Tongue (tissue), 2 donors: ENCODE results near the gene TMEM9. TPM values are rescaled to one million over a fixed set of nuclear protein-coding genes. Genes with fewer than 3 reads are reported as not detected.

Experiments
- DNase-seq: peaks from one replicate; pipeline ENCODE4 v3.0.0-alpha.2; 2015
- total RNA-seq: library from RNA; depleted of rRNA; stranded (reverse); fragments of >200 nt; gene quantifications from one replicate; pipeline ENCODE4 v1.2.3, GENCODE V29; 2014

The TMEM9 gene
- total RNA-seq: 67.7 TPM

- peak; percentile 99 for DNase-seq
These were observed at the start of gene TMEM9 for GRCh38 chr1:201154389-201155165. Gene TMEM9, minus strand, starts transcription at chr1:201154474. Its CDS starts 551 bp downstream, at chr1:201153923.

- no peak for DNase-seq
These were observed 44.3 kb upstream of the TMEM9 start for GRCh38 chr1:201198598-201198997.

GRCh38 chr1:201194046-201194445 lies 39.8 kb upstream of the TMEM9 start:
- DNase-seq: no peak

DNA sequence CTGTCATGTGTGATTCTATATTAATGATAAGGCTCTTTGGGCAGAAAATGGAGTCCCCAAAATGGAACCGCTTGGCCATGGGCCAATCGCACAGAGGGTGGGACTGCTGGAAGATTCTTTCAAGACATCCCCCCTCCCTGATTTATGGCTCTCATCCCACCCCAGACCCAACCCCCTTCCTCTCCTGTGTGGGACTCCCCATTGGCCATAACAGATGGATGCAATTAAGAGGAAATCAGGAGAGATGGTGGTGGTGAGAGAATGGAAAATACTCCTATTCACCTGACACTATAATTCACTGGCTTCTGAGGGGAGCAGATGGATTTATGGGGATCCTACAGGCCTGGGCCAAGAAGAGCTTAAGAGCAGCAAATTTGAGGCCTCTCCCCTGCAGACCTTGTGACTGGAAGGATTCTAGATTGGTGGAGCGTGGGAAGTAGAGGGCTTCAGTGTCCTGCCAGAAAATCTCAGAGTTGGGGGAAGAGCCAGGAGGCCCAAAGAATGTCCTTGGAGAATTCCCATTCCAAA lies 38.1 kb upstream of the TMEM9 start:
- peak; percentile 70 for DNase-seq

- DNase-seq: no peak
These were observed 37.5 kb upstream of the TMEM9 start for GRCh38 chr1:201191653-201192260.

GRCh38 chr1:201190624-201191051 lies 36.4 kb upstream of the TMEM9 start, which contains the start of gene IGFN1:
Gene IGFN1, plus strand, starts transcription at chr1:201190824. Its CDS starts 2,470 bp downstream, at chr1:201193294.
- peak; percentile 49 for DNase-seq

- DNase-seq: no peak
These were observed 35.7 kb upstream of the TMEM9 start for GRCh38 chr1:201190005-201190404.

- DNase-seq: no peak
These were observed 34.8 kb upstream of the TMEM9 start for GRCh38 chr1:201189085-201189484.

DNA sequence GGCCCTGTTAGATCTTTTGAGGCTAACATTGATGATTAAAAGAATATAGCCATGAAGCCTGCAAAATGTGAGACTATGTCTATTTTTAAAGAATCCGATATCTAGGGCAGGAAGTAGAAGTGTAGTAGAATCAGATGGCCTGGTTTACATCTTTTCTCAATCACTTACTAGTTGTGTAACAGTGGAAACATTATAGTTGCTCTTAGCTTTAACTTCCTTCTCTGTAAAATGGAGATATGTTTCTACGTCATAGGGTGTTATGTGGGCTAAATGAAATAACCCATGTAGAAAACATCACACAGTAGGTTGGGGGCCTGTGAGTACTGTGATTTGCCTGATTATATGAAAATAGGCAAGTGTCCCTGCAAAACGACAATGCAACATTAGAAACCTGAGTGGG lies 31.9 kb upstream of the TMEM9 start:
- no peak for DNase-seq

DNA sequence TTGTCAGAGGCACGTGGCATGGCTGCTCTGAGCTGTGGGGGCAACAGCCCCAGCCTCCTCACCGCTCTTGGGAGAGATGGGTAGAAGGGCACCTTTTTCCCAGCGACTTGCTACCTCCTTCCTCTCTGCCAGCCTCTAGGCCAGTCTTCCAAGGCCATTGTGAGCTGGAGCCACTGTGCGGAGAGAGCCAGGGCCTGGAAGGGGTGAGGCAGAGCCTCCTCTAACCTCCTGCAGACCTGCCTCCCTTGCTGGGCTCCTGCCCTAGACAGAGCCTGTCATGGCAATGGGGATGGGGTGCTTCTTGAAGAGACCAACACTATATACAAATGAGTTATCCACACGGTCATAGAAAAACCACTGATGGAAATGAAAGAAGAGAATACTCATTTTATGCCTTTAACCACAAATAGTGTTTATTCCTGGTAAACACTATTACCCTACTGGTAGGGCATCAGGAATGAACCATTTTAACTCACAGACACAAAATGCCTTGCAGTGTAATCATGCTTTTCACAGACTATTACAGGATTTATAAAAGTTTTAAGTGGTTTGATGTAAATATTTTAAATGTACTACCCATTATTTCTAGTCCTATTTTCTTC lies 31.4 kb upstream of the TMEM9 start:
- no peak for DNase-seq

DNA sequence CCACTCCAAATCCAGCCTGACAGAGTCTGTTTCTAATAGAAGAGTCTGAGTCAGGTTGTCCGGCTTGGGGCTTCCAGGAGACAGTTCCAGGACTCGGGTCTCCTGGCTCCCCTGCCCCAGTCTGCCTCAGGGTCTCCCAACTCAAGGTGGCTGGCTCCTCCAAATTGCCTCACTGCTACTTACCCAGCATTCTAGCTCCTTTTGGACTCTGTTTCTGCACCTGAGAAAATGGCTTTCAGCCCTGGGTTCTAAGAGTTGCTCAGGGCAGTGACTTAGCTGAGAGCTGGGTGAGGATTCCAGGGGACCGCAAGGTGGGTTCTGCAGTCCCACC lies 30.8 kb upstream of the TMEM9 start:
- no peak for DNase-seq

DNA sequence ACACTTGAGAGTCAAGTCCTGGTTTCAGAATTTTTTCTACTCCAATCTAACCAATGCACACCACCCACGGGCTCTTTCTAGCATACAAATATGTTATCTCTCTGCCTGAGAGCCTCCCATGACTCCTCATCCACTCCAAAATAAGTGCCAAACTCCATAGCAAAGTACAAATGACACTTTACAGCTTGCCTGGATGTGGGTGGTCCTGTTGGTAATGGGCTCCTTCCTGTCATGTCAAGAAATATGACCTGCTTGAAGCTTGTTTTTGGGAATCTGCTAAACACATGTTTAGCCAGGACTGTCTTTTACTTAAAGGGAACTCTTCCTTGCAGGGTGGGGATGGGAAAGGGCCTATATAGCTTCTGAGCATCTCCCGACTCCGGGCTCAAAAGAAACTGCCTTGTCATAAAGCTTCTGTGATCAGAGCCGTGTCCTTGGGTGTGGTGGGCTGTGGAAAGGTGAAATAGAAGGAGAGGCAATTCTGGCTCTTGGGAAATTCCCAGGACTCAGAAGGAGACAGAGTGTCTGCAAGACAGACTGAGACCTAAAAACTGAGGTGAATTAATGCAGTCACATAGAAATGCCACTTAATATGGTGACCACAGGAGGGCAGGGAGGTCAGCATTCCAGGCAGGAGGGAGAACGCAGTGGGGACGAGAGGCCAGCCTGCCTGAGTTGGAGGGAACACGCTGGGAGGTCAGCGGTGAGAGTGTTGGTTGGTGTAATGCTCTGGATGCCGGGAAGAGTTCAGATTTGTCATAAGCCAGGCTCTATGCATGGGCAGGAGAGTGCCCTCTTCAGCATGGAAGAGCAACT lies 30.2 kb upstream of the TMEM9 start:
- peak; percentile 60 for DNase-seq

GRCh38 chr1:201183753-201184152 lies 29.5 kb upstream of the TMEM9 start:
- peak; percentile 77 for DNase-seq

GRCh38 chr1:201183209-201183608 lies 28.9 kb upstream of the TMEM9 start:
- DNase-seq: no peak

GRCh38 chr1:201181726-201182125 lies 27.5 kb upstream of the TMEM9 start:
- no peak for DNase-seq

- DNase-seq: no peak
These were observed 27.0 kb upstream of the TMEM9 start for GRCh38 chr1:201181323-201181722.

- peak; percentile 32 for DNase-seq
These were observed 26.6 kb upstream of the TMEM9 start for GRCh38 chr1:201180901-201181300.

DNA sequence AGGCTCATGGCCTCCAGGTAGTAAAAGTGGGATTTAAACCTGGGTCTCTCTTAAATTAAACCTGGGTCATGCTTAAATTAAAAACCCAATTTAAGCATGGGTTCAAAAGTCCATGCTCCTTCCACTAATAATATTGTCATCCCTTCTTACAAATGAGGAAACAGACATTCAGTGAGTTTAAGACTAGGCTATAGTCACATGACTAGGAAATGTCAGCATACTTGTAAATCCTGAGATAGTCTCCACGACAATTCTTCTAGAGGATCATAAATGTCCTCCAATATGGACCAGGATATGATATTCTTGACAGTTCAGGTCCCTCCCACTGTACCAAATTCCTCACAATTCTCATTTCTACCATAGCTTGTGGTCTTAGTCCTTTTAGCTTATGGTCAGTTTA lies 25.9 kb upstream of the TMEM9 start:
- DNase-seq: no peak

DNA sequence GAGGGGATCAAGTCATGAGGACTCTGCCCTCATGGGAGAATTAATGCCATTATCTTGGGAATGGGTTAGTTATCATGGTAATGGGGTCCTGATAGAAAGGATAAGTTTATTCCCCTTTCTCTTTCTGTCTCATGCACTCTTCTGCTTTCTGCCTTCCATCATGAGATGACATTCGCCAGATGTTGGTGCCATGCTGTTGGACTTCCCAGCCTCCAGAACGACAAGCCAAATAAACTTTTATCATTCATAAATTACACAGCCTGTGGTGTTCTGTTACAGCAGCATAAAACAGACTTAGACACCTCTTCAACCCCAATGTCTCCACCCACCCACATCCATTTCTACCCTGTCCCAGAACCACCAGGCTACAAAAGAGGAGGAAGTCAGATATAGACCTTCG lies 24.4 kb upstream of the TMEM9 start:
- DNase-seq: no peak

- DNase-seq: no peak
These were observed 22.7 kb upstream of the TMEM9 start for GRCh38 chr1:201176940-201177339.

- DNase-seq: no peak
These were observed 21.7 kb upstream of the TMEM9 start for GRCh38 chr1:201175820-201176500.

DNA sequence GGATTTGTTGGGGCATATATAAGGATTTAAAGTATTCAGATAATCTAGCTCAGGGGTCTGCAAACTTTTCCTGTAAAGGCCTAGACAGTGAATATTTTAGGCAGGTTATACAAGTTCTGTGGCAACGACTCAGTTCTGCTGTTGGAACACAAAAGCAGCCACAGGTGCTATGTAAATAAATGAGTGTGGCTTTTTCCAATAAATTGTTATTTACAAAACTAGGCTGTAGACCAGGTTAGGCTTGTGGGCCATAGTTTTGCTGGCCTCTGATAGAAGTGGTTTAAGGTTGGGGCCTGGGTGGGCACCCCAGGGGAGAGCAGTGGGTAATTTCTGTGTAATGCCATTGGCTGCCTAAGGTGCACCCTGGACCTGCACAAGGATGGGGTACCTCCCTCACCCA lies 19.5 kb upstream of the TMEM9 start:
- DNase-seq: no peak
